Stimulated activated CD8-positive, alpha-beta memory T cell treated with anti-CD3 and anti-CD28 coated beads, Interleukin-4, amount 100 ng/mL, for 1 hour (primary cell): ENCODE measurements around the gene MALRD1.

Source experiments
- DNase-seq, 2 donors: peaks; one replicate each; pipeline ENCODE4 v3.0.0-alpha.2; 2020; ENCODE audit warnings: low read depth in 2 of 2, low spot score in 1 of 2

MALRD1 gene

DNA sequence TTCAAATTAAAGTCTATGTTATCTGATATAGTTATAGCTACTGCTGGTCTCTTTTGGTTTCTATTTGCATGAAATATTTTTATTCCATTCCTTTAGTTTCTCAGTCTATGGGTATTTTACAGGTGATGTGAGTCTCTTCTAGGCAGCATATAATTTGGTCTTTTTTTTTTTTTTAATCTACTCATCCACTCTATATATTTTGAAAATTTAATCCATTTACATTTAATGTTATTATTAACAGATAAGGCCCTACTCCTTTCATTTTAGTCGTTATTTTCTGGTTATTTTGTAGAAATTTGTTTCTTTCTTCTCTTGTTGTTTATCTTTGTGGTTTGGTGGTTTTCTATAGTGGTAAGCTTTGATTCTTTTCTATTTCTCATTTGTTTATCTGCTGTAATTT is 58.8 kb downstream of the MALRD1 start:
- no peak for DNase-seq

DNA sequence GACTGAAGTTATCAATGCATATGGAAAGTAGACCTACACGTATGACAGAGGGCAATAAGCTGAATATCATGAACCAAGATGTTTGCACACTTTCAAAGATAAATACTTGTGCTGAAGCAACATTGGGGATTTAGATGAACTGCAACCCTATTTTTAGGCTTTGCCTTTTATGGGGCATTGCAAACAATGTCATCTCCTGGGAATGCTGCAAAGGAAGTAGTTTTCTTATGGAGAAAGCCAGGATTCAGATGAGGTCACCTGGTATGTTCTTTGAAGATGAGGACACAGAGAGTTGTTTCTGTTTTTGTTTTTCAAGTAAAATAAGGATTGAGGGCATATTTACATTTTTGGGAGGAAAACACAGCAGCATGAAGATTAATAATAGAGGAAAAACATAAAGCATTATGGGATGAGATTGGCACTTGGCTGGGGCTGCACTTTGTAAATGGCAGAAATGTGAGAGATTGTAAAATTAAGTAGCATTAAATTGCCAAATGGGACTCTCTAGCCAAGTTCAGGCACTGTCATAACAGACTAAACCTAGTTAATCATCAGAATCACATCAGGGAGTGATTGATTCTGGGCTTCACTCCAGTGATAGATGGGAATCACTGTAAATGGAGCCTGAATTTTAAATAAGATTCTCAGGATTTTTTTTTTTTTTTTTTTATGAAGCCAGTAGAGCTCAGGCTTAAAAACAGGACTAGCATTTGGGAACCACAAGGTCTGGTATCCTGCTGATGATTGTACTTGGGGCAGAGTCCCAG is 63.1 kb downstream of the MALRD1 start:
- DNase-seq = no peak

DNA sequence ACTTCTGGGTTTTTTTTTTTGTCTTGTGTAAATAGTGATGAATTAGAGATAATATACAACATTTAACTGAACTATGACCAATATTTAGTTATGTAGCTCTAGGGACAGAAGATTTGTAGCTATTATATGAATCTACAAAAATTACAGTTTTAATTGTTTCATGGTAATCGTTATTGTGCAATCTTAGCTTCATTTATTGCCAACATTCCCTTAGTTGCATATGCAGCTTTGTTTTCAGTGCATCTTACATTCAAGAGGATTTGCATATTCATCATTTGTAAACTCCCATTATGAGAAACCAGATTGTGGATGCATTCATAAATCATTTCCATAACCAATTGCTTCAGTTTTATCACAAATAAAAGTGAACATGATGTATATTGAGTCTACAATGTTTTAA is 68.8 kb downstream of the MALRD1 start:
- DNase-seq = no peak

DNA sequence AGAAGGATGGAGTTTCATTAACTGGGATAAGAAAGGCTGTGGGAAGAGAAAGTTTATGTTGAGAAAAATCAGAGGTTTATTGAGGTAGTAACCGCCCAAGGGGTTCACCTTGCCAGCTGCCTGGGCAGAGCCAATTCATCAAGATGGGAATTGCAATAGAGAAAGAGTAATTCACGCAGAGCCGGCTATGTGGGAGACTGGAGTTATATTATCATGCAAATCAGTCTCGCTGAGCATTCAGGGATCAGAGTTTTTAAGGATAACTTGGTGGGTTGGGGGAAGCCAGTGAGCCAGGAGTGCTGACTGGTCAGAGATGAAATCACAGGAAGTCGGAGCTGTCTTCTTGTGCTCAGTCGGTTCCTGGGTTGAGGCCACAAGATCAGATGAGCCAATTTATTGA is 70.6 kb downstream of the MALRD1 start:
- no peak for DNase-seq

DNA sequence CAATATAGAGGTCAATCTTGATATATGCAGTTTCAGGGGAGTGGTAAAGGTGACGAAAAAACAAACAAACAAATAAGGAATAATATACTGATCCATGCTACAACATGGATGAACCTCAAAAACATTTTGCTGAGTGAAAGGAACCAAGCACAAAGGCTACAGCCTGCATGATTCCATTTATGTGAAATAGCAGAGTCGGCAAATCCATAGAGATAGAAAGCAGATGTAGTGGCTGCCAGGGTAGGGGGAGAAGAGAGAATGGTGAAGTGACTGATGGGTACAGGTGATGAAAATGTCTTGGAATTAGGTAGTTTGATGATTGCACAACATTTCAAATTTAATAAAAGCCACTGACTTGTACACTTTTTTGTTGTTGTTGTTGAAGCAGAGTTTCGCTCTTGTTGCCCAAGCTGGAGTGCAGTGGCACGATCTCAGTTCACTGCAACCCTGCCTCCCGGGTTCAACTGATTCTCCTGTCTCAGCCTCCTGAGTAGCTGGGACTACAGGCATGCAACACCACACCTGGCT is 71.8 kb downstream of the MALRD1 start:
- DNase-seq = no peak

DNA sequence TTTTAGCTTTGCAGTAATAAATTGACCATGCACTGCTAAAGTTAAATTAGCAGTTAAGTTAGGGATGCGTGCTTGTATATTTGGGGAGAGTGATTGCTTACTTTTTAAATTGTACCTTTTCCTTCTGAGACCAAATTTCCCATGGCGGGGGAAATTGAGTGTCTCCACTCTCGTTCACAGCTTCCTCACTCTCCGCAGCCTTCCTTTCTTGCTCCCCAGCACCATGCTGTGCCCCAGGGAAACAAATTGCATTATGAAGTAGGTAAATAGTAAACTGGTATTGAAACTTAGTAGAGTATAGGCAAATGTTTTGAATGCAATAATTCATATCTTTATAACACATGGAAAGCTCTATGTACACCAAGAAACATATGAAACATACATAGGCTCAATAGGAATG is 85.4 kb downstream of the MALRD1 start:
- DNase-seq = no peak

DNA sequence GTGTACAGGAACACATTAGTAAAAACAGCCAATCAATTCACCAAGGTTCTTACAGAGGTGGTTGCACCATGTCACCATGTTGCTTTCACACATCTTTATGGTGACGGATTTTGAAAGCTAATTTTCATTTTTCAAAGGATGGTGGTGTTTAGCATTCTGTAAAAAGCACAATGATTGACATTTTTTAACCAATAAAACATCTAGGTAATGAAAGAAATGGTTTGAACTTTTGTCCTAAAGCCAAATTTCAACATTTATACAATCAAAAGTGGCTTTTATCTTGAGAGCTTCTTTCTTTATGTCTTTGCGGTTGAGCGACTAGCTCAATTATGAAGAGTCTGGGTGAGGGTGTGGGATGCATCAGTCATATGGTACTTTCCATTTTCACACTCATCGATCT is 94.4 kb downstream of the MALRD1 start:
- no peak for DNase-seq

DNA sequence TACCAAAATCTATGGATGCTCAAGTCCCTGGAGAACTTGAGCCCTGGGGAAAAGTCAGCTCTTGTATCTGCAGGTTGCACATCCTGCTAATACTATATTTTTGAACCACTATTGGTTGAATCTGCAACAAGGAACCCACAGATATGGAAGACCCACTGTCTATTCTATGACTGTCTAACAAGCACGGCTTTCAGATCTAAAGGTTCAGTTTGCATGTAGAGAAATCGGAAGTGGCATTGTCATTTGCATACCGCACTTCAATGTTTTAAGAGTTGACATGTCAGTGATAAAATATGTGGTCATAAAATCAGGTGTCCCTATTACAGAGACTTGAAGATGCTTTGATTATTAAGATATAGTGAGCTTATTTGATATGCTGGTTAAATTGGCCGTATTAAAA is 95.6 kb downstream of the MALRD1 start:
- DNase-seq = no peak

DNA sequence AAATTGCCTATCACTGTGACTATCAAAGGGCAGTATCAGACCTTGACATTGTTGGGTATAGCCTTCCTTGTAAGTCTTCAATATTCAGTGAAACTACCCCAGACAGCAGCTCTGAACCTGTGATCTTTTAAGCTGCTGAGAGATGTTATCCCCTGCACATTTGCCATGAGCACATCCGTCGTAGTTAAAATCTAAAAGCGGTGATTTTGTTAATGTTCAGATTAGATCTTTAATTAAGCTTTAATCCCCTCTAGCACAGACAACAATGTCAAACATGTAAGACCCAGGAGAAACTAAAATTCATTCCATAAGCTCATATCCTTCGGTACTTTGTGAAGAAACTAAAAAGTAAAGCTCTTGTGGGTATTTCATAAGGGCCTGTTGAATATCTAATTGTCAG is 105.8 kb downstream of the MALRD1 start:
- DNase-seq = no peak

DNA sequence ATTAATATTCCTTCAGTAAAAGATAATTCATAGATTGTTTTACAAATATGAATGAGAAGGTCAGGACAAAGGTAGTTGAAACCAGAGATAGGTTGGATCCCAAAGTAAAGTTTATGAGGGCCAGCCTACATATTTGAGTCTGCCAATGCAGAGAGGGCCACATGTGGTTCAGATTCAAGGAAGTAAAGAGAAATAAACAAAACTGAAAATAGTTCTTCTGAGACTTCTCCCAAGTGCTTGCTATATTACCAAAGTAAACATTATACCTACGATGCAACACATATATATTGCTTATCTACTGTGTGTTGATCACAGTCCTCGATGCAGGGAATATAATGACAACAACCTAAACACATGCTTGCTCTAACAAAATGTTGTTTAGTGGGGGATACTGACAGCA is 109.8 kb downstream of the MALRD1 start:
- no peak for DNase-seq

DNA sequence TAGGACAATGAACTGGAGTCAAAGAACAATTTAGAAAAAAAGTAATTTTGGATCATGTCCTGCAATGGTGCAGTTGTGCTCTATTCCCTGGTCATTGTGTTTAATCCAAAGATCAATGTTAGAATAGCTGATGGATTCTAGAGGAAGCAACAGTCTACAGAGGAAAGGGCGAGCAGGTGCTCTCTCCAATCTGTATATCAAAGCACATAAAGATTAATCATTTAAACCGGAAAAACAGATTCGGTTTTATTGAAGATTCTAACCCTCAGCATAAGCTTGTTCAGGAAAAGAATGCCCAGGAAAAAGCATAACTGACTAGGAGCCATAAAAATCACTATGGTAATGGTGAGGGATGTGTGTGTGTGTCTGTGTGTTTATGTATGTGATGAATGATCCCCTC is 110.3 kb downstream of the MALRD1 start:
- DNase-seq = no peak

DNA sequence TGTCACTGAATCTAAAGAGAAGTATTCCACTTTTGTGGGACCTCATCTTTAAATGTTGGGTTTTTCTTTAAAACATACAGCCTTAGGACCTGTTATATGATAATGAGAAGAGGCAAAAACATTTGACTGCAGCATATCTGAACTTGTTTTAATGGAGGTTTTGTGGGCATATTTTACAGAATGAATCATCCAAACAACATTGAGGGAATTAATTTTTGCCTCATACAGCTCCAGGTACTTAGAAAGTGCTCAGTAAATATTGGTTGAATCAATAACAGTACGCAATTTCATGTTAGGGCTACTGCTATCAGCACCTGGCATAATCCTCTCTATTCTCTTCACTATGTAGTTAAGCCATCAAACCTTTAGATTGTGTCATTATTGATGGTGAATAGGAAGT is 115.9 kb downstream of the MALRD1 start:
- DNase-seq = no peak

DNA sequence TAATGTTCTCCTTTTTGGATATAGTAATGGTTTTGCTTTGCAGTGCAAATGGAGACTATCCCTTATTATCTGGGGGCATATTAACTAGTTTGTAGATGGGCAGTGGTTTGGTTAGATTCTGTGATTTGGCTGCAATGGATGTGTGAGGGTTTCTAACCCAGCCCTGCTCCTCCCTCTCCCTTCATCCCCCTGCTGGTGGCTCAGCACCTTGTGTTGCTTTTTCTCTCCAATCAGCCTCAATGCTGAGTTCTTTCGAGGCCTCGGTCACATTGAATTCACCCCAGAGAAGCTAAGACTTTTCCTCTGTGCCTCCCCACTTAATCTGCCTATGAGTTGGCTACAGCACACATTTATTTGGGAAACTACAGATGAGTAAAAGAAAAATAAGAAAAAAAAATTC is 120.0 kb downstream of the MALRD1 start:
- DNase-seq = no peak

DNA sequence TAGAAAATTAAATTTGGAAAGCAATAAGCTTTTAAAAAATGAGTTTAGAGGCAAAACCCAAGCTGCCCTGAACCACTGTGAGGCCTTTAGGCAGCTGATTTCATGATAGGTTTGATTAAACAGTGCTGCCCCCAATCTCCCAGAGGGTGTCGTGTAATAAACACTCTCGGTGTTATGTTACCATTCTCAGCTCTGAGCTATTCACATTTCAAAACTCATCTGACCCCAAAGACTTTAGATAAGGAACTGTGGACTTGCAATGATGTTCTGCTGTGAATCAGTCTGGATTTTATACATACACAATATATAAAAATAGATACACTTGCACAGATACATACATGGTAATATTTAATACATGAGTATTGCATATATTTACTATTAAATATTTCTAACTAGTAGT is 120.4 kb downstream of the MALRD1 start:
- no peak for DNase-seq

DNA sequence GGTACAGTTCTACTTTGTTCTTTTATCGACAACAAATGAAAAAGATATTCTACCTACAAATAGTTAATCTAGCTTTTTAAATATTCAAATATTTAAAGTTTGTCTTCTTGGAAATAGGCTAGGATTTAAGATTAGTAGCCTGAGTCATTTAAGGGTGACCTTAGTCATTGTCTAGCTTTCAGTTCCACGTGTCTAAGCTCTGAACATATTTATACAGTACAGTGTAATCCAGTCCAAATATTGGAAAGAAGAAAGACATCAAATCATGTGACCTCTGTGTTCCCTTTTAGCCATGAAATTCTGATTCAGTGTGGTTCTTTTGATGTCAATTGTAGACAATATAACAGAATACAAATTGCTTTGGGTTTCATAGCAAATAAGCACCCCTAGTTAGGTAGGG is 121.1 kb downstream of the MALRD1 start:
- no peak for DNase-seq

DNA sequence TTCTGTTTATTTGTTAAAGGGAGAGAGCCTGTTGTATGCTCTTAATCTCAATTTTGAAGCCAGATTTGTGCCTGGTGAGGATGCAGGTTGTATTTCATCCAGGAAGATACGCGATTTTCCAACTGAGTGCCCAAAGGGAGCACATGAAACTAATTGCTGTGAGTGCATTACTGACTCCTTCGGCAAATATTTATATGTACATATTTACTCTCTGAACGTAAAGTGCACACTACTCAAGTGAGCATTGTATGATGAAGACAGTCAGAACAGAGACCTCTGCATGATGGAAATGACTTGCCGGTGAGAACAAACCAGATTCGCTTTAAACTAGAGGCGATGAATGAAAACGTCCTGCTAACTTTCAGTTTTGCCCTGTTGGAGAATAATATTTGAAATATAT is 130.1 kb downstream of the MALRD1 start:
- DNase-seq = no peak

DNA sequence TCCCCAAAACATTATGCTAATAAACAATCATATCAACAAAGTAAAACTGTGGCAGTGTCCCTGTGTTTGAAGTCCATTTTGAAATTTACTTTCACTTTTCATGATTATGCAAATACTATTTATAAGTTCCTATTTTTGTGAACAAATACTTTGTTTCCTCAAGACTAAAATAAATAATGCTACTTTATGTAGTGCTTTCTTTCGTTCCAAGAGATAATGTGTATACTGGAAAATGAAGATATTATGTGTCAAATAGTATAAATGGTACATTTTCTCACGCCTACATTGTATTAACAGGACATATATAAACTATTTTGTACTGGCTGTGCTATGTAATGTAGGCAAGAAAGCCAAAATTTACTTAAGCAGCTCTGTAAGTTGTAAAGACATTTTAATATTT is 136.3 kb downstream of the MALRD1 start:
- DNase-seq = no peak

DNA sequence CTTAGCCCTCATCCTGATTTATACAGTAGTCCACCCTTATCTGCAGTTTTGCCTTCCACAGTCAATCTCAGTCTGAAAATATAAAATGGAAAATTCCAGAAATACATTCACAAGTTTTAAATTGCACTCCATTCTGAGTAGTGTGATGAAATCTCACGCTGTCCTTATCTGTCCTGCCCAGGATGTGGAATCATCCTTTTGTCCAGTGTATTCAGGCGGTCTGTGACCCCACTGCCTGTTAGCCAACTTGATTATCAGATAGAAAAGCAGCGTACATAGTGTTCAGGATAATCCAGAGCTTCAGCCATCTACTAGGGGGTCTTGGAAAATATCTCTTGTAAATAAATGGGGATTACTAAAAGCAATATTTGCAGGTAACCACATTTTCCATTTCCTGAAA is 146.3 kb downstream of the MALRD1 start:
- DNase-seq = no peak

DNA sequence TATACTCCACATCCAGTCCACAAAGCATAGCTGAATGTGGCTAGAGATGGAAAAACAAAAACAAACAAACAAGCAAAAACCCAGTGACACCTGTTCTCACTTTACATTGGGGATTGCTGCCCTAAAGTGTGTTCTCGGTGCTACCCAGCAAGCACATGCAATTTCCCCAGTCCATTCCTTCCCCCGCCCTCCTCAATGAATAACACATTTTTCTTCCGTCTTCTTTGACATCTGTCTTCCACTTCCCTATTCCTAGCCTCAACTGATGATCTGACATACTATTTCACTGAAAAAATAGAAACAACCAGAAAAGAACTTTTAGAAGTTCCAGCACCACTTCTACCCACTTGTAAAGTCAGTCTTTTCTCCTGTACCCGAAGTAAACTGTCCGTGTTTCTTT is 147.1 kb downstream of the MALRD1 start:
- DNase-seq = no peak

DNA sequence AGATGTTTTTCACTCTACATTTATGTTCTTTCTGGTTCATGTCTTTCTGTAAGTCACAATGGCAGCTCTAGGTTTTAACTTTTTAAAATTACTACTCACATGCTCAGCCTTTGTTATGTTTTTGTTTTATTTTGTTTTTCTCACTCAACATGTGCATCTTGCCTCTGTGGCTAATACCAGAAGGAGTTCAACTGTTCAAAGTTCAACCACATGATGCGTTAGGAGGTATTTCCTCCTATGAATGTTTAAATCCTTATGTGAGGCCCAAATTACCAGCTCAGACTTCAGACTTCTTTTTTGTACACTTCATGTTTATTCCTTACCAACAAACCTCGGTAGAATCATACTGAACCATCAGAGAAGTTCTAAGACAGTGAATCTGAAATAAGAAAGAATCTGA is 151.6 kb downstream of the MALRD1 start:
- DNase-seq = no peak

DNA sequence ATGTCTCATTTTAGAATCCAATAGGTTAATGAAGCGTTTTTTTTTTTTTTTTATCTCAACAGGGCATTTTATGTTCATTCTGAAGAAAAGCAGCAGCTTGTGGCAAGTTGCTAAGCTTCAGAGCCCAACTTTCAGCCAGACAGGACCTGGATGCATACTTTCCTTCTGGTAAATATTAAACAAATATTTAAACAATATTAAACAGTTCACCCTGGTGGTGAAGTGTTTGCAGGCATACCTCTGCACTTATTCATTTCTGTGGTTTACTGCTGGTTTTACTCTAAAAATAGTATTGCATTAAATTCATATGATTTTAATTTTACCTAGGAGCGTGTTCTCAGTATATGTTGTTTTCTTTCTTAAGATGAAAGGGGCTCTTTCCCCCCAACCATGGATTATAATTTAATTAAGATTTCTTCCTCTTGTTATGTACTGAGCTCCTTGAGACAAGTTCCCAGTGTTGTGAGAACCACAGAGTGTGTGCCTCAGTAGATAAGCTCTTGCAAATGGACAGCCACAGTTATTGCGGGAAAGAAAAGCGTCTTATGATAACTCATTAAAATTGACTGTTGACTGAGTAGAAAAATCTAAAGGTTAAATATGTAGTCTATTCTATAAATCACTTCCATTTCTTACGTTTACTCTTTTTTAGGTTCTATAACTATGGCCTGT is 155.8 kb downstream of the MALRD1 start:
- DNase-seq = no peak

DNA sequence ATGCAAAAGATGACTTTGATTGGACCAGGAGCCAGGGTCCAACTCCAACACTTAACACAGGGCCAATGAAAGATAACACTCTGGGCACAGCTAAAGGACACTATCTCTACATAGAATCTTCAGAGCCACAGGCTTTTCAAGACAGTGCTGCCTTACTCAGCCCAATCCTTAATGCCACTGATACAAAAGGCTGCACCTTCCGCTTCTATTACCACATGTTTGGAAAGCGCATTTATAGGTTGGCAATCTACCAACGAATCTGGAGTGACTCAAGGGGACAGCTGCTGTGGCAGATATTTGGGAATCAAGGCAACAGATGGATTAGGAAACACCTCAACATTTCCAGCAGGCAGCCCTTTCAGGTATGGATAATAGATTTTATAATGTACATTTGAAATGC is 160.7 kb downstream of the MALRD1 start:
- no peak for DNase-seq

DNA sequence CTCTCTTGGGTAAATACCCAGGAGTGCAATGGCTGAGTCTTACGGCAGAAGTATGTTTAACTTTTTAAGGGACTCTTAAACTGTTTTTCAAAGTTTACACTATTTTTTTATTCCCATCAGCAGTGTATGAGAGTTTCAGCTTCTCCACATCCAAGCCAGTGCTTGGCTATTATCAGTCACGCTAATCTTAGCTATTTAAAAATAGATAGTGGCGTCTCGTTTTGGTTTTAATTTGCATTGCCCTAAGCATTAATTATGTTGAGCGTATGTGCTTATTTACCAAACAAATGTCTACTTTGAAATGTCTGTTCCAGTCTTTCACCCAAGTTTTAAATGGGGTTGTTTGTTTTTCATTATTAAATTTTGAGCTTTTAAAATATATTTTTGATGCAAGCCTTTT is 164.0 kb downstream of the MALRD1 start:
- DNase-seq = no peak
